ENCODE data around the gene FNDC5. TPM values are rescaled to one million over a fixed set of nuclear protein-coding genes. Genes with fewer than 3 reads are reported as not detected.

Gene FNDC5
- total RNA-seq, 1 donor from 2014 or later: 2.0 TPM

GRCh38 chr1:32904797-32905196 lies 34.1 kb upstream of the FNDC5 start:
- H3K4me3 Mint-ChIP-seq (ENCODE audit: unreplicated experiment): no peak overlapping the region
- H3K9me3 Mint-ChIP-seq (ENCODE audit: unreplicated experiment): no peaks in the 10 kb centered on the region
- no peak overlapping the region for H3K27ac Mint-ChIP-seq (ENCODE audit: unreplicated experiment)
- no peaks in the 10 kb centered on the region for H3K36me3 Mint-ChIP-seq (ENCODE audit: unreplicated experiment)
- peaks cover 9% of the 10 kb centered on the region for H3K4me1 Mint-ChIP-seq (ENCODE audit: unreplicated experiment)
- H3K27me3 Mint-ChIP-seq (ENCODE audit: unreplicated experiment): peaks cover 14% of the 10 kb centered on the region
- DNase-seq (ENCODE audit: extremely low spot score, unreplicated experiment): no peak
- TF ChIP-seq CTCF (IDR thresholded peaks at IDR 0.05): no peak

GRCh38 chr1:32903991-32904785 lies 33.5 kb upstream of the FNDC5 start:
- Mint-ChIP-seq H3K4me3 (ENCODE audit: unreplicated experiment) (no peak overlapping the region), H3K9me3 (ENCODE audit: unreplicated experiment) (no peaks in the 10 kb centered on the region), H3K27ac (ENCODE audit: unreplicated experiment) (no peak overlapping the region), H3K4me1 (ENCODE audit: unreplicated experiment) (peaks cover 9% of the 10 kb centered on the region), H3K27me3 (ENCODE audit: unreplicated experiment) (peaks cover 10% of the 10 kb centered on the region), H3K36me3 (ENCODE audit: unreplicated experiment) (no peaks in the 10 kb centered on the region)
- no peak for DNase-seq (ENCODE audit: extremely low spot score, unreplicated experiment)
- TF ChIP-seq CTCF (IDR thresholded peaks at IDR 0.05): no peak

GRCh38 chr1:32902535-32902920 lies 31.8 kb upstream of the FNDC5 start:
- Mint-ChIP-seq H3K36me3 (ENCODE audit: unreplicated experiment) (no peaks in the 10 kb centered on the region), H3K4me1 (ENCODE audit: unreplicated experiment) (peaks cover 9% of the 10 kb centered on the region), H3K27ac (ENCODE audit: unreplicated experiment) (no peak overlapping the region), H3K27me3 (ENCODE audit: unreplicated experiment) (peaks cover 7% of the 10 kb centered on the region), H3K9me3 (ENCODE audit: unreplicated experiment) (no peaks in the 10 kb centered on the region), H3K4me3 (ENCODE audit: unreplicated experiment) (peak overlapping the region; percentile 73)
- no peak for DNase-seq (ENCODE audit: extremely low spot score, unreplicated experiment)
- TF ChIP-seq CTCF (IDR thresholded peaks at IDR 0.05): no peak

GRCh38 chr1:32901823-32902534 lies 31.3 kb upstream of the FNDC5 start:
- Mint-ChIP-seq H3K4me3 (ENCODE audit: unreplicated experiment) (peak overlapping the region; percentile 78), H3K36me3 (ENCODE audit: unreplicated experiment) (no peaks in the 10 kb centered on the region), H3K9me3 (ENCODE audit: unreplicated experiment) (no peaks in the 10 kb centered on the region), H3K4me1 (ENCODE audit: unreplicated experiment) (peaks cover 9% of the 10 kb centered on the region), H3K27me3 (ENCODE audit: unreplicated experiment) (peaks cover 7% of the 10 kb centered on the region), H3K27ac (ENCODE audit: unreplicated experiment) (no peak overlapping the region)
- DNase-seq (ENCODE audit: extremely low spot score, unreplicated experiment): no peak
- TF ChIP-seq CTCF (IDR thresholded peaks at IDR 0.05): no peak

All from osteocyte (in vitro differentiated cells).